Testis (tissue), 3 donors: ENCODE measurements around the gene STBD1. TPM values are rescaled to one million over a fixed set of nuclear protein-coding genes. Genes with fewer than 3 reads are reported as not detected.
A peak's percentile ranks its signal among the peaks of the same experiment; 100 is the strongest.

ENCODE experiments used
- DNase-seq: peaks from one replicate; pipeline ENCODE4 v3.0.0-alpha.2; 2019
- H3K27ac ChIP-seq, 2 donors: fragments of 200-600 bp; sonication (generic); one replicate each; pipeline ENCODE4 v1.5.1; 2019
- H3K27me3 ChIP-seq: fragments of 200-600 bp; sonication (generic); one replicate; pipeline ENCODE4 v1.5.1; 2019
- H3K36me3 ChIP-seq: fragments of 200-600 bp; sonication (generic); one replicate; pipeline ENCODE4 v1.5.1; 2017; ENCODE audit warnings: low read depth; ENCODE audit errors: missing control alignments
- H3K4me1 ChIP-seq: fragments of 200-600 bp; sonication (generic); one replicate; pipeline ENCODE4 v1.5.1; 2019
- H3K4me3 ChIP-seq, 2 donors: fragments of 200-600 bp; sonication (generic); one replicate each; pipeline ENCODE4 v1.5.1; 2017 to 2019
- H3K9me3 ChIP-seq: fragments of 200-600 bp; sonication (generic); one replicate; pipeline ENCODE4 v1.5.1; 2017
- POLR2A ChIP-seq: fragments of 450-650 bp; IDR thresholded peaks from one replicate; pipeline ENCODE4 v1.6.1; 2017; ENCODE audit warnings: antibody characterized with exemption, mild to moderate bottlenecking, moderate library complexity
- WGBS, 2 donors: methylation state at CpG; one replicate each; pipeline ENCODE4 v1.1.5; 2018; 5-methylcytosine and 5-hydroxymethylcytosine counted together
- intact Hi-C: fragments of 100-400 bp; cut with DNase I; formaldehyde crosslinking; loops from one replicate; pipeline ENCODE4 v1.15.1; 2023; ENCODE audit warnings: low total_unique reads
- polyA plus RNA-seq: library from polyadenylated mRNA; stranded (reverse); fragments of 350-450 nt; fragmentation: Illumina TruSeq; extraction: RNeasy Lipid Tissue Mini Kit (QIAGEN cat#74804); gene quantifications from one replicate; pipeline ENCODE4 v1.2.3, GENCODE V29; 2014; ENCODE audit warnings: low read depth, low replicate concordance; ENCODE audit not compliant: insufficient read depth
- total RNA-seq, 2 donors: library from RNA; depleted of rRNA; stranded (reverse); fragments of >200 nt; gene quantifications; one replicate each; pipeline ENCODE4 v1.2.3, GENCODE V29; 2016
- TF ChIP-seq, protein P1 (sequence below), 3 experiments: fragments of 450-650 bp in 2 of 3; fragments of 200-600 bp in 1 of 3; sonication (generic) in 1 of 3; IDR thresholded peaks; one replicate each; pipeline ENCODE4 v1.5.1; 2016 to 2019; ENCODE audit warnings: antibody characterized with exemption in 3 of 3, mild to moderate bottlenecking in 2 of 3, moderate library complexity in 1 of 3

The STBD1 gene
- total and polyA plus RNA-seq, 3 donors from 2014 or later: 2.5 to 5.3 (median 4.6) TPM

GRCh38 chr4:76301068-76301774, 5.3 kb upstream of the STBD1 start:
- H3K27ac ChIP-seq: peak overlapping the region in 1 of 2 donors; percentile 41

GRCh38 chr4:76301775-76302162, 4.8 kb upstream of the STBD1 start:
- H3K36me3 ChIP-seq: no peaks in the 10 kb centered on the region
- peak overlapping the region in 1 of 2 donors; percentile 41 for H3K27ac ChIP-seq
- H3K9me3 ChIP-seq: no peaks in the 10 kb centered on the region
- peaks cover 3% of the 10 kb centered on the region for H3K4me1 ChIP-seq
- H3K4me3 ChIP-seq: no peak overlapping the region
- WGBS, 2 donors: 29 to 31% methylated on average over 1 of the region's 1 CpG
- intact Hi-C loops: no loop called here
- no peak for DNase-seq
- no peaks in the 10 kb centered on the region for H3K27me3 ChIP-seq
- TF ChIP-seq, protein P1, sequence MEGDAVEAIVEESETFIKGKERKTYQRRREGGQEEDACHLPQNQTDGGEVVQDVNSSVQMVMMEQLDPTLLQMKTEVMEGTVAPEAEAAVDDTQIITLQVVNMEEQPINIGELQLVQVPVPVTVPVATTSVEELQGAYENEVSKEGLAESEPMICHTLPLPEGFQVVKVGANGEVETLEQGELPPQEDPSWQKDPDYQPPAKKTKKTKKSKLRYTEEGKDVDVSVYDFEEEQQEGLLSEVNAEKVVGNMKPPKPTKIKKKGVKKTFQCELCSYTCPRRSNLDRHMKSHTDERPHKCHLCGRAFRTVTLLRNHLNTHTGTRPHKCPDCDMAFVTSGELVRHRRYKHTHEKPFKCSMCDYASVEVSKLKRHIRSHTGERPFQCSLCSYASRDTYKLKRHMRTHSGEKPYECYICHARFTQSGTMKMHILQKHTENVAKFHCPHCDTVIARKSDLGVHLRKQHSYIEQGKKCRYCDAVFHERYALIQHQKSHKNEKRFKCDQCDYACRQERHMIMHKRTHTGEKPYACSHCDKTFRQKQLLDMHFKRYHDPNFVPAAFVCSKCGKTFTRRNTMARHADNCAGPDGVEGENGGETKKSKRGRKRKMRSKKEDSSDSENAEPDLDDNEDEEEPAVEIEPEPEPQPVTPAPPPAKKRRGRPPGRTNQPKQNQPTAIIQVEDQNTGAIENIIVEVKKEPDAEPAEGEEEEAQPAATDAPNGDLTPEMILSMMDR (IDR thresholded peaks at IDR 0.05): no peak
- no peak for TF ChIP-seq POLR2A

More at GRCh38 chr4:76301068-76301774, 5.3 kb upstream of the STBD1 start:
- Histone ChIP-seq H3K4me3 (no peak overlapping the region), H3K9me3 (no peaks in the 10 kb centered on the region), H3K27me3 (no peaks in the 10 kb centered on the region), H3K4me1 (peaks cover 3% of the 10 kb centered on the region), H3K36me3 (no peaks in the 10 kb centered on the region)
- 85 to 91% methylated on average over 4 of the region's 4 CpGs for WGBS, 2 donors
- intact Hi-C loops: no loop called here
- DNase-seq: no peak
- TF ChIP-seq, protein P1 (IDR thresholded peaks at IDR 0.05): no peak
- no peak for TF ChIP-seq POLR2A

GRCh38 chr4:76302826-76303438, 3.6 kb upstream of the STBD1 start:
- DNase-seq: no peak
- Histone ChIP-seq H3K4me3 (no peak overlapping the region), H3K4me1 (peaks cover 8% of the 10 kb centered on the region), H3K9me3 (no peaks in the 10 kb centered on the region), H3K27ac (no peak overlapping the region), H3K27me3 (no peaks in the 10 kb centered on the region), H3K36me3 (no peaks in the 10 kb centered on the region)
- TF ChIP-seq, protein P1 (IDR thresholded peaks at IDR 0.05): no peak
- TF ChIP-seq POLR2A: no peak
- WGBS, 2 donors: 77 to 83% methylated on average over 3 of the region's 3 CpGs
- intact Hi-C loops: no loop called here

- intact Hi-C loops: no loop called here
- Histone ChIP-seq H3K4me3 (no peak overlapping the region), H3K27me3 (no peaks in the 10 kb centered on the region), H3K4me1 (peaks cover 8% of the 10 kb centered on the region), H3K27ac (no peak overlapping the region), H3K36me3 (no peaks in the 10 kb centered on the region), H3K9me3 (no peaks in the 10 kb centered on the region)
- WGBS, 2 donors: 48 to 77% methylated on average over 7 of the region's 7 CpGs
- no peak for DNase-seq
- TF ChIP-seq, protein P1 (IDR thresholded peaks at IDR 0.05): no peak
- TF ChIP-seq POLR2A: no peak
Observed at GRCh38 chr4:76305033-76305687, 1.4 kb upstream of the STBD1 start.
